Mammary epithelial cell (primary cell): ENCODE data around the gene TSPAN32.

ENCODE experiments used
- EZH2 ChIP-seq: IDR thresholded peaks from 2 replicates; pipeline ENCODE4 v1.6.1; 2012; ENCODE audit warnings: low read length, inconsistent platforms, borderline replicate concordance
- TF ChIP-seq, protein P1 (sequence below), 2 donors: IDR thresholded peaks in 1 of 2; conservative IDR thresholded peaks in 1 of 2; 2 replicates each; pipeline ENCODE4 v1.5.1; 2011 to 2012; ENCODE audit warnings: inconsistent platforms in 2 of 2, low read length in 2 of 2, mild to moderate bottlenecking in 2 of 2, control low read depth in 1 of 2, low read depth in 1 of 2; ENCODE audit not compliant: insufficient read depth in 1 of 2; ENCODE audit errors: extremely low read depth in 1 of 2

DNA sequence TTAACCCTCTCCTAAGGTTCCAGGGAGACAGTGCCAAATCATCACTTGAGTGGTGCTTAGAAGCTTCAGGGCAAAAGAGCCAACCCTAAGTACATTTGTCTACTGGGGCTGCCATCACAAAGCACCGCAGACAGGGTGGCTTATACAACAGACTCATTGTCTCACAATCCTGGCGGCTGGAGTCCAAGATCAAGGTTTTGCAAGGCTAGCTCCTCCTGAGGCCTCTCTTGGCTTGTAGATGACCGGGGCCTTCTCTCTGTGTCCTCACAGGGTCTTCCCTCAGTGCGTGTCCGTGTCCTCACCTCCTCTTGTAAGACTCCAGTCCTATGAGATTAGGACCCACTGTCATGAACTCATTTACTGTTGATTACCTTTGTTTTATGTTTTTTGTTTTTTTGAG, 41.2 kb downstream of the TSPAN32 start:
- TF ChIP-seq, protein P1, sequence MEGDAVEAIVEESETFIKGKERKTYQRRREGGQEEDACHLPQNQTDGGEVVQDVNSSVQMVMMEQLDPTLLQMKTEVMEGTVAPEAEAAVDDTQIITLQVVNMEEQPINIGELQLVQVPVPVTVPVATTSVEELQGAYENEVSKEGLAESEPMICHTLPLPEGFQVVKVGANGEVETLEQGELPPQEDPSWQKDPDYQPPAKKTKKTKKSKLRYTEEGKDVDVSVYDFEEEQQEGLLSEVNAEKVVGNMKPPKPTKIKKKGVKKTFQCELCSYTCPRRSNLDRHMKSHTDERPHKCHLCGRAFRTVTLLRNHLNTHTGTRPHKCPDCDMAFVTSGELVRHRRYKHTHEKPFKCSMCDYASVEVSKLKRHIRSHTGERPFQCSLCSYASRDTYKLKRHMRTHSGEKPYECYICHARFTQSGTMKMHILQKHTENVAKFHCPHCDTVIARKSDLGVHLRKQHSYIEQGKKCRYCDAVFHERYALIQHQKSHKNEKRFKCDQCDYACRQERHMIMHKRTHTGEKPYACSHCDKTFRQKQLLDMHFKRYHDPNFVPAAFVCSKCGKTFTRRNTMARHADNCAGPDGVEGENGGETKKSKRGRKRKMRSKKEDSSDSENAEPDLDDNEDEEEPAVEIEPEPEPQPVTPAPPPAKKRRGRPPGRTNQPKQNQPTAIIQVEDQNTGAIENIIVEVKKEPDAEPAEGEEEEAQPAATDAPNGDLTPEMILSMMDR (conservative IDR thresholded peaks at IDR 0.05 in 1 of 2, IDR thresholded peaks at IDR 0.05 in 1 of 2; ENCODE audit: extremely low read depth in 1 of 2, insufficient read depth in 1 of 2, low read depth in 1 of 2, low read length in 2 of 2): no peak
- TF ChIP-seq EZH2: no peak
